K562 (cell line): ENCODE results near the gene SEMA6B. TPM values are rescaled to one million over a fixed set of nuclear protein-coding genes. Genes with fewer than 3 reads are reported as not detected.
A peak's percentile ranks its signal among the peaks of the same experiment; 100 is the strongest.

Experiments
- ATAC-seq: fragments of 200-7000 bp; cut with Tn5 transposase; 3 replicates; pipeline ENCODE4 v1.9.1; 2020; ENCODE audit warnings: moderate library complexity
- BruUV-seq: library from RNA; stranded (reverse); fragments of 400-500 nt; replicated peaks from 2 replicates; lab custom pipeline; 2021; lab: Mats Ljungman, UMichigan
- CTCF ChIA-PET: fragments of 300-600 bp; formaldehyde crosslinking; extraction: SDS; loops from one replicate; lab custom pipeline; 2021; ENCODE audit warnings: low intra/inter-chr PET ratio; lab: Yijun Ruan, JAX
- POLR2A ChIA-PET: fragments of 300-600, 350-650 bp; sonication (Branson Sonifier 250); formaldehyde crosslinking; extraction: SDS; loops from one replicate; lab custom pipeline; 2021; ENCODE audit warnings: antibody characterized with exemption, inconsistent platforms; lab: Yijun Ruan, JAX
- DNase-seq, 4 experiments: peaks; one replicate each; pipeline versions ENCODE4 v3.0.0 to v3.0.0-alpha.2; 2011 to 2018; ENCODE audit warnings: low spot score in 3 of 4, mixed read lengths in 3 of 4; ENCODE audit errors: extremely low read depth in 1 of 4
- FAIRE-seq: peaks from 2 replicates; lab custom pipeline; 2011; peaks lifted over from hg19 to GRCh38; lab: Jason Lieb, UNC
- H2AFZ ChIP-seq: 2 replicates; pipeline ENCODE4 v1.6.0; 2011; ENCODE audit warnings: low read depth, low read length, control low read depth, inconsistent platforms
- H3K27ac ChIP-seq: fragments of 200-600 bp; 3 replicates; pipeline ENCODE4 v1.8.0; 2011; ENCODE audit warnings: low read depth, mild to moderate bottlenecking, control low read depth, inconsistent platforms, low read length, moderate library complexity, mixed read lengths; ENCODE audit errors: extremely low read depth
- H3K27me3 ChIP-seq, 2 experiments: fragments of 300-600 bp in 1 of 2; 2 replicates in 1 of 2; 3 replicates in 1 of 2; pipeline versions ENCODE4 v1.6.0 to v1.8.0; 2011; ENCODE audit warnings: inconsistent platforms in 2 of 2, low read length in 2 of 2, mild to moderate bottlenecking in 1 of 2, mixed read lengths in 1 of 2, moderate library complexity in 1 of 2; ENCODE audit not compliant: control insufficient read depth in 2 of 2, insufficient read depth in 2 of 2
- H3K36me3 ChIP-seq: fragments of 300-600 bp; 3 replicates; pipeline ENCODE4 v1.8.0; 2011; ENCODE audit warnings: mild to moderate bottlenecking, low read length, inconsistent platforms; ENCODE audit not compliant: control insufficient read depth, insufficient read depth
- H3K4me1 ChIP-seq, 2 experiments: fragments of 200-600 bp in 1 of 2; replicated peaks in 1 of 2; 2 replicates in 1 of 2; 3 replicates in 1 of 2; pipeline versions ENCODE4 v1.5.1 to v1.8.0; 2011; ENCODE audit warnings: inconsistent platforms in 2 of 2, low read length in 2 of 2, mild to moderate bottlenecking in 1 of 2, mixed read lengths in 1 of 2, moderate library complexity in 1 of 2; ENCODE audit not compliant: control insufficient read depth in 2 of 2, insufficient read depth in 2 of 2
- H3K4me2 ChIP-seq: 2 replicates; pipeline ENCODE4 v1.6.1; 2011; ENCODE audit warnings: low read length, control low read depth, inconsistent platforms, mixed read lengths; ENCODE audit not compliant: insufficient read depth
- H3K4me3 ChIP-seq: fragments of 200-600 bp; sonication (generic), shearing (Covaris generic); 2 replicates; pipeline ENCODE4 v1.5.1; 2016; ENCODE audit warnings: control low read depth, inconsistent platforms
- H3K79me2 ChIP-seq: fragments of 200-600 bp; 3 replicates; pipeline ENCODE4 v1.8.0; 2011; ENCODE audit warnings: low read length, inconsistent platforms; ENCODE audit not compliant: control insufficient read depth, insufficient read depth
- H3K9ac ChIP-seq, 2 experiments: 2 replicates each; pipeline versions ENCODE4 v1.6.0 to v1.6.1; 2011; ENCODE audit warnings: low read depth in 2 of 2, low read length in 2 of 2, control low read depth in 1 of 2, inconsistent platforms in 1 of 2, mild to moderate bottlenecking in 1 of 2, mixed read lengths in 1 of 2; ENCODE audit not compliant: insufficient read depth in 1 of 2
- H3K9me1 ChIP-seq: one replicate; pipeline ENCODE4 v1.6.0; 2011; ENCODE audit warnings: inconsistent platforms, mild to moderate bottlenecking, low read length, moderate library complexity; ENCODE audit not compliant: control insufficient read depth, insufficient read depth
- H3K9me3 ChIP-seq: replicated peaks from 2 replicates; pipeline ENCODE4 v1.5.1; 2011; ENCODE audit warnings: low read depth, low read length, inconsistent platforms; ENCODE audit not compliant: control insufficient read depth, insufficient read depth
- H4K20me1 ChIP-seq: replicated peaks from 2 replicates; pipeline ENCODE4 v1.6.1; 2011; ENCODE audit warnings: low read length, inconsistent platforms, mixed read lengths; ENCODE audit not compliant: control insufficient read depth, insufficient read depth
- ARNT ChIP-seq, 2 experiments: fragments of 450-650 bp; IDR thresholded peaks; 2 replicates each; pipeline ENCODE4 v1.6.1; 2016; ENCODE audit warnings: mild to moderate bottlenecking in 1 of 2
- BRD9 ChIP-seq: fragments of 450-650 bp; IDR thresholded peaks from 2 replicates; pipeline ENCODE4 v1.6.1; 2018; ENCODE audit warnings: low read depth; ENCODE audit not compliant: partially characterized antibody
- CTBP1 ChIP-seq: fragments of 450-650 bp; IDR thresholded peaks from 2 replicates; pipeline ENCODE4 v1.6.1; 2016; ENCODE audit warnings: borderline replicate concordance
- HDGF ChIP-seq: fragments of 450-650 bp; IDR thresholded peaks from 2 replicates; pipeline ENCODE4 v1.6.1; 2016
- HLTF ChIP-seq: fragments of 450-650 bp; IDR thresholded peaks from 2 replicates; pipeline ENCODE4 v1.6.1; 2016
- NBN ChIP-seq: fragments of 450-650 bp; IDR thresholded peaks from 2 replicates; pipeline ENCODE4 v1.6.1; 2016; ENCODE audit warnings: low read depth, mild to moderate bottlenecking
- NR1H2 ChIP-seq: sonication (generic); formaldehyde crosslinking; IDR thresholded peaks from 2 replicates; pipeline ENCODE4 v1.4.0; 2020; ENCODE audit warnings: mild to moderate bottlenecking, missing genetic modification reagents
- RCOR1 ChIP-seq, 2 experiments: IDR thresholded peaks; 2 replicates each; pipeline ENCODE4 v1.6.1; 2012; ENCODE audit warnings: low read depth in 2 of 2, low read length in 2 of 2, borderline replicate concordance in 1 of 2, improper control_type of control experiment in 1 of 2
- ZFP36 ChIP-seq: fragments of 150-350 bp; IDR thresholded peaks from 2 replicates; pipeline ENCODE4 v1.6.1; 2018; ENCODE audit warnings: low read length, low read depth; ENCODE audit not compliant: partially characterized antibody
- ZNF76 ChIP-seq: fragments of 250-450 bp; sonication (Bioruptor Pico); IDR thresholded peaks from 2 replicates; pipeline ENCODE4 v1.4.0; 2020; ENCODE audit warnings: mild to moderate bottlenecking, moderate library complexity, borderline replicate concordance
- WGBS: fragments of 100-300 bp; shearing (Covaris generic); methylation state at CpG from one replicate; pipeline ENCODE4 v1.1.6; 2016; ENCODE audit warnings: low coverage, mixed read lengths; ENCODE audit not compliant: insufficient coverage; ENCODE audit errors: missing lambda C conversion rate; 5-methylcytosine and 5-hydroxymethylcytosine counted together
- in situ Hi-C: fragments of 300-500 bp; cut with MboI; formaldehyde crosslinking; loops from 4 replicates; pipeline ENCODE4 v1.15.0; 2018; ENCODE audit warnings: inconsistent platforms, mixed read lengths
- intact Hi-C: fragments of 100-400 bp; cut with micrococcal nuclease; formaldehyde crosslinking; loops from 2 replicates; pipeline ENCODE4 v1.14.2; 2022
- polyA plus RNA-seq, 8 experiments: library from polyadenylated mRNA; depleted of rRNA in 4 of 8; stranded (reverse) in 5 of 8; unstranded in 3 of 8; fragments of >200 nt; fragmentation: Nextera tagmentation in 2 of 8; fragmentation: Illumina TruSeq in 1 of 8; extraction: Ambion mirVana in 2 of 8; extraction: Trizol in 1 of 8; gene quantifications; 2 replicates each; pipeline versions ENCODE4 v1.2.1 to v1.2.3, GENCODE V29; 2011 to 2014; ENCODE audit warnings: inconsistent platforms in 1 of 8, missing spikeins in 1 of 8
- total RNA-seq, 7 experiments: library from RNA; depleted of rRNA in 6 of 7; stranded (reverse); fragments of >200 nt in 6 of 7; fragmentation: Illumina TruSeq in 2 of 7; extraction: Trizol in 2 of 7; gene quantifications; 2 replicates each; pipeline versions ENCODE4 v1.2.1 to v1.2.3, GENCODE V29; 2011 to 2021; ENCODE audit warnings: low replicate concordance in 1 of 7
- TF ChIP-seq, protein P1 (sequence below): fragments of 450-650 bp; formaldehyde crosslinking; conservative IDR thresholded peaks from 2 replicates; pipeline ENCODE4 v1.4.0; 2022; ENCODE audit warnings: mild to moderate bottlenecking, missing genetic modification characterization
- TF ChIP-seq, protein P2 (sequence below): fragments of 450-650 bp; IDR thresholded peaks from 2 replicates; pipeline ENCODE4 v1.6.1; 2016; ENCODE audit warnings: borderline replicate concordance
- TF ChIP-seq, protein P3 (sequence below): sonication (generic); formaldehyde crosslinking; IDR thresholded peaks from 2 replicates; pipeline ENCODE4 v1.8.1; 2023; ENCODE audit warnings: mild to moderate bottlenecking, missing genetic modification reagents

Gene SEMA6B
- total and polyA plus RNA-seq, 9 of the 15 experiments (the other 6 are each of a cell fraction or from before 2014, with no cell fraction given), result 0.65 to 4.6 (median 2.5) TPM; not detected in 2

DNA sequence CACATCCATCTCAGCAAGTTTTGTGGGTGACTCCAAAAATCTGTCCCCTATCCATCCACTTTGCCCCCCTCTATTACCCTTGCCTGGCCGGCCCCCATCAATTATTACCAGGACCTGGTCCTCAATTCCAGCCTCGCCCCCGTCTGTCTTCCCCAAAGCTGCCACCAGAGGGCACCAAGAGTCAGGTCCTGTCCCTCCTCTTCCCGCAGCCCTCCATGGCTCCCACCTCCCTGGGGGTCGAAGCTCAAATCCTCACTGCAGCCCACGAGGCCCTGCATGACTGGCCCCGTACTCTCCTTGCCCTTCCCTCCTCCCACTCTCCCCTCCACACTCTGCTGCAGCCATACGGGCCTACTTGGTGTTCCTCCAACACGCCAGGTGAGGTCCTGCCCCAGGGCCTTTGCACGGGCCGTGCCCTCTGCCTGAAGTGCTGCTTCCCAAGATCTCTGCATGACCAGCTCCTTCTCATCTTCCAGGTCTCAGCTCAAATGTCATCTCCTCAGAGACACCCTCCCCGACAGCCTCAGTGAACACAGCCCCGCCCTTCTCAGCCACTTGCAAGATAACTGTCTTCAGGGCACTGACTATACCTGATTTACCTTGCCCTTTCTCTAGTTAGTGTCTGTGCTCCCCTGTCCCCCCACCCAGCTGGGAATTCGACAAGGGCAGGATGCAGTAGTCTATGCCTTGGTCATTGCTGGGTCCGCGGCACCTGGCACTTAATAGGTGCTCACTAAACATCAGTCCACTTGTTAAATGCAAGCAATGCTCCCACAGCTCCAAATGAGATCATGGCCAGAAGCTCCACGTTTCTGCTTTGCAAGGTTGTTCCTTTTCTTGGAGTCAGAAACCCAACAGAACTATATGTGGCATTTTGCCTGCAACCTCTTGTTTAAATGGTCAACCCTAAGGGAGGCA, 16.8 kb upstream of the SEMA6B start:
- DNase-seq (peak; percentile 74 to 81 (median 78)), FAIRE-seq (peak; percentile 15), ATAC-seq (peak; percentile 69)
- H3K4me3 ChIP-seq, result no peak overlapping the region
- no peaks in the 10 kb centered on the region for H3K9me1 ChIP-seq
- peaks cover 4% of the 10 kb centered on the region for H4K20me1 ChIP-seq
- H3K4me1 ChIP-seq, result peaks cover 25 to 57% of the 10 kb centered on the region in 2 experiments
- peak overlapping the region; percentile 54; the same call in 1 of the 3 replicates for H3K27ac ChIP-seq
- CTCF ChIA-PET, result interaction anchor here (0.6 to 3.6 kb wide), 3 partner anchors 57 to 227 kb away, joined by 3 to 25 read pairs (median 4); no protein-coding TSS in a partner anchor
- H3K9ac ChIP-seq, result no peak overlapping the region
- H2AFZ ChIP-seq, result no peak overlapping the region
- BruUV-seq, result no TSS peak
- H3K9me3 ChIP-seq, result no peaks in the 10 kb centered on the region
- in situ Hi-C loops, result loop anchor here (5.0 to 10.0 kb wide), 2 partner anchors 61 to 219 kb away; partner anchors contain the start of genes FEM1A and TNFAIP8L1
- POLR2A ChIA-PET, result interaction anchor here (0.7 to 2.0 kb wide), 2 partner anchors 46 to 101 kb away, joined by 3 to 4 read pairs; no protein-coding TSS in a partner anchor
- peak overlapping the region; percentile 35; the same call in 1 of the 2 replicates for H3K4me2 ChIP-seq
- 33% methylated on average over 17 of the region's 17 CpGs for WGBS
- intact Hi-C loops, result loop anchor here (1.0 kb wide), 1 partner anchor 60 kb away; no protein-coding TSS in a partner anchor
- no peaks in the 10 kb centered on the region for H3K79me2 ChIP-seq
- no peaks in the 10 kb centered on the region for H3K27me3 ChIP-seq
- H3K36me3 ChIP-seq, result no peaks in the 10 kb centered on the region
- TF ChIP-seq, protein P1, sequence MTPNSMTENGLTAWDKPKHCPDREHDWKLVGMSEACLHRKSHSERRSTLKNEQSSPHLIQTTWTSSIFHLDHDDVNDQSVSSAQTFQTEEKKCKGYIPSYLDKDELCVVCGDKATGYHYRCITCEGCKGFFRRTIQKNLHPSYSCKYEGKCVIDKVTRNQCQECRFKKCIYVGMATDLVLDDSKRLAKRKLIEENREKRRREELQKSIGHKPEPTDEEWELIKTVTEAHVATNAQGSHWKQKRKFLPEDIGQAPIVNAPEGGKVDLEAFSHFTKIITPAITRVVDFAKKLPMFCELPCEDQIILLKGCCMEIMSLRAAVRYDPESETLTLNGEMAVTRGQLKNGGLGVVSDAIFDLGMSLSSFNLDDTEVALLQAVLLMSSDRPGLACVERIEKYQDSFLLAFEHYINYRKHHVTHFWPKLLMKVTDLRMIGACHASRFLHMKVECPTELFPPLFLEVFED (CRISPR knock-in tag), result peak; percentile 68; the same call in 1 of the 2 replicates
- TF ChIP-seq ARNT (IDR thresholded peaks at IDR 0.05) (peak in 1 of 2 experiments; percentile 76; a peak in 2 of 4 replicates), HDGF (peak; percentile 100), CTBP1 (peak; percentile 57; the same call in 1 of the 2 replicates), ZNF76 (CRISPR knock-in tag) (no peak), RCOR1 (IDR thresholded peaks at IDR 0.05; ENCODE audit: borderline replicate concordance in 1 of 2, low read depth in 2 of 2, low read length in 2 of 2) (peak in 1 of 2 experiments; percentile 79; a peak in 2 of 4 replicates), HLTF (peak; percentile 77), NBN (peak; percentile 72; the same call in 1 of the 2 replicates), NR1H2 (CRISPR knock-in tag) (0 out of 2 replicates have a peak, but pooled peaks have one; percentile 6), ZFP36 (peak; percentile 90), BRD9 (peak; percentile 66)
- TF ChIP-seq, protein P2, sequence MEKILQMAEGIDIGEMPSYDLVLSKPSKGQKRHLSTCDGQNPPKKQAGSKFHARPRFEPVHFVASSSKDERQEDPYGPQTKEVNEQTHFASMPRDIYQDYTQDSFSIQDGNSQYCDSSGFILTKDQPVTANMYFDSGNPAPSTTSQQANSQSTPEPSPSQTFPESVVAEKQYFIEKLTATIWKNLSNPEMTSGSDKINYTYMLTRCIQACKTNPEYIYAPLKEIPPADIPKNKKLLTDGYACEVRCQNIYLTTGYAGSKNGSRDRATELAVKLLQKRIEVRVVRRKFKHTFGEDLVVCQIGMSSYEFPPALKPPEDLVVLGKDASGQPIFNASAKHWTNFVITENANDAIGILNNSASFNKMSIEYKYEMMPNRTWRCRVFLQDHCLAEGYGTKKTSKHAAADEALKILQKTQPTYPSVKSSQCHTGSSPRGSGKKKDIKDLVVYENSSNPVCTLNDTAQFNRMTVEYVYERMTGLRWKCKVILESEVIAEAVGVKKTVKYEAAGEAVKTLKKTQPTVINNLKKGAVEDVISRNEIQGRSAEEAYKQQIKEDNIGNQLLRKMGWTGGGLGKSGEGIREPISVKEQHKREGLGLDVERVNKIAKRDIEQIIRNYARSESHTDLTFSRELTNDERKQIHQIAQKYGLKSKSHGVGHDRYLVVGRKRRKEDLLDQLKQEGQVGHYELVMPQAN, result 0 out of 2 replicates have a peak, but pooled peaks have one; percentile 40
- TF ChIP-seq, protein P3, sequence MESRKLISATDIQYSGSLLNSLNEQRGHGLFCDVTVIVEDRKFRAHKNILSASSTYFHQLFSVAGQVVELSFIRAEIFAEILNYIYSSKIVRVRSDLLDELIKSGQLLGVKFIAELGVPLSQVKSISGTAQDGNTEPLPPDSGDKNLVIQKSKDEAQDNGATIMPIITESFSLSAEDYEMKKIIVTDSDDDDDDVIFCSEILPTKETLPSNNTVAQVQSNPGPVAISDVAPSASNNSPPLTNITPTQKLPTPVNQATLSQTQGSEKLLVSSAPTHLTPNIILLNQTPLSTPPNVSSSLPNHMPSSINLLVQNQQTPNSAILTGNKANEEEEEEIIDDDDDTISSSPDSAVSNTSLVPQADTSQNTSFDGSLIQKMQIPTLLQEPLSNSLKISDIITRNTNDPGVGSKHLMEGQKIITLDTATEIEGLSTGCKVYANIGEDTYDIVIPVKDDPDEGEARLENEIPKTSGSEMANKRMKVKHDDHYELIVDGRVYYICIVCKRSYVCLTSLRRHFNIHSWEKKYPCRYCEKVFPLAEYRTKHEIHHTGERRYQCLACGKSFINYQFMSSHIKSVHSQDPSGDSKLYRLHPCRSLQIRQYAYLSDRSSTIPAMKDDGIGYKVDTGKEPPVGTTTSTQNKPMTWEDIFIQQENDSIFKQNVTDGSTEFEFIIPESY, result no peak
